Panc1 (cell line): ENCODE measurements around the gene GIT1. TPM values are rescaled to one million over a fixed set of nuclear protein-coding genes. Genes with fewer than 3 reads are reported as not detected.

Experiments
- ATAC-seq: fragments of 200-7000 bp; cut with Tn5 transposase; 2 replicates; pipeline ENCODE4 v1.9.1; 2020; ENCODE audit warnings: mild to moderate bottlenecking, moderate library complexity
- BruUV-seq: library from RNA; stranded (reverse); fragments of 400-500 nt; replicated peaks from 2 replicates; lab custom pipeline; 2021; lab: Mats Ljungman, UMichigan
- CTCF ChIA-PET: fragments of 300-600 bp; sonication (Branson Sonifier 250); formaldehyde crosslinking; loops from one replicate; lab custom pipeline; 2022; ENCODE audit warnings: antibody characterized with exemption; lab: Charles Lee
- POLR2A ChIA-PET: fragments of 300-600 bp; sonication (Branson Sonifier 250); formaldehyde crosslinking; loops from one replicate; lab custom pipeline; 2022; ENCODE audit warnings: antibody characterized with exemption; lab: Charles Lee
- DNase-seq: peaks from one replicate; pipeline ENCODE4 v3.0.0-alpha.2; 2010; ENCODE audit warnings: low read depth, low spot score
- H3K27ac ChIP-seq: 2 replicates; pipeline ENCODE4 v1.5.1; 2011; ENCODE audit warnings: mild to moderate bottlenecking, low read length, inconsistent platforms
- H3K27me3 ChIP-seq: fragments of 200-500 bp; sonication (Bioruptor generic); 2 replicates; pipeline ENCODE4 v1.6.0; 2014; ENCODE audit warnings: low read length, inconsistent platforms; ENCODE audit not compliant: control insufficient read depth, insufficient read depth
- H3K36me3 ChIP-seq: fragments of 200-500 bp; sonication (Bioruptor generic); 2 replicates; pipeline ENCODE4 v1.5.1; 2014; ENCODE audit warnings: inconsistent platforms, mild to moderate bottlenecking, low read length, moderate library complexity; ENCODE audit not compliant: control insufficient read depth, insufficient read depth
- H3K4me1 ChIP-seq: 2 replicates; pipeline ENCODE4 v1.5.1; 2011; ENCODE audit warnings: inconsistent platforms, mild to moderate bottlenecking, low read length, moderate library complexity; ENCODE audit not compliant: control insufficient read depth, insufficient read depth
- H3K4me3 ChIP-seq, 2 experiments: 2 replicates each; pipeline ENCODE4 v1.5.1; 2011 to 2012; ENCODE audit warnings: low read depth in 2 of 2, low read length in 2 of 2, mild to moderate bottlenecking in 2 of 2, inconsistent platforms in 1 of 2, moderate library complexity in 1 of 2
- H3K9me3 ChIP-seq: fragments of 200-500 bp; sonication (Bioruptor generic); 2 replicates; pipeline ENCODE4 v1.5.1; 2014; ENCODE audit warnings: low read depth, mild to moderate bottlenecking, inconsistent platforms, low read length, moderate library complexity; ENCODE audit not compliant: control insufficient read depth, insufficient read depth
- CTCF ChIP-seq: fragments of 450-650 bp; IDR thresholded peaks from 2 replicates; pipeline ENCODE4 v1.5.1; 2017; ENCODE audit warnings: mild to moderate bottlenecking
- POLR2AphosphoS5 ChIP-seq: IDR thresholded peaks from 2 replicates; pipeline ENCODE4 v1.6.1; 2012; ENCODE audit warnings: mild to moderate bottlenecking, low read depth, low read length, moderate library complexity
- REST ChIP-seq, 2 experiments: IDR thresholded peaks; 2 replicates each; pipeline ENCODE4 v1.6.1; 2011 to 2012; ENCODE audit warnings: low read depth in 2 of 2, control low read depth in 1 of 2, low read length in 1 of 2, mild to moderate bottlenecking in 1 of 2, moderate library complexity in 1 of 2; ENCODE audit not compliant: insufficient read depth in 1 of 2
- SIN3A ChIP-seq: IDR thresholded peaks from 2 replicates; pipeline ENCODE4 v1.6.1; 2012; ENCODE audit warnings: low read depth, mild to moderate bottlenecking, low read length, moderate library complexity, borderline replicate concordance; ENCODE audit not compliant: insufficient read depth
- TCF7L2 ChIP-seq: IDR thresholded peaks from 2 replicates; pipeline ENCODE4 v1.6.1; 2011; ENCODE audit warnings: mild to moderate bottlenecking, low read depth, low read length, inconsistent platforms
- in situ Hi-C: cut with HindIII; loops from 2 replicates; pipeline ENCODE4 v1.10.0; 2016; ENCODE audit warnings: low sequenced_read_pairs, low pct_unique_long_range_greater_than_20kb
- intact Hi-C: fragments of 100-400 bp; cut with micrococcal nuclease; formaldehyde crosslinking; loops from one replicate; pipeline ENCODE4 v1.10.0; 2022; ENCODE audit not compliant: unreplicated experiment
- total RNA-seq: library from RNA; stranded (reverse); gene quantifications from one replicate; pipeline ENCODE4 v1.2.1, GENCODE V29; 2021; ENCODE audit not compliant: unreplicated experiment

GIT1 gene
- total RNA-seq, 1 experiment from 2014 or later = 94.6 TPM

GRCh38 chr17:29583324-29584248, 5.9 kb downstream of the GIT1 start:
- peaks cover 2% of the 10 kb centered on the region; the same call in 1 of the 2 replicates for H3K36me3 ChIP-seq
- no peaks in the 10 kb centered on the region for H3K27me3 ChIP-seq
- ChIA-PET POLR2A (interaction anchor here (0.8 kb wide), 1 partner anchor 17 kb away, joined by 5 read pairs; no protein-coding TSS in a partner anchor), CTCF (interaction anchor here (0.7 kb wide), 1 partner anchor 97 kb away, joined by 3 read pairs; no protein-coding TSS in a partner anchor)
- ATAC-seq (no peak), DNase-seq (no peak)
- no TSS peak for BruUV-seq
- intact Hi-C loops = no loop called here
- in situ Hi-C loops = no loop called here
- no peaks in the 10 kb centered on the region for H3K9me3 ChIP-seq
- TF ChIP-seq REST (IDR thresholded peaks at IDR 0.05; ENCODE audit: insufficient read depth in 1 of 2, low read depth in 2 of 2, low read length in 1 of 2) (no peak), TCF7L2 (no peak), SIN3A (no peak), POLR2AphosphoS5 (no peak)
- no peak overlapping the region for H3K4me3 ChIP-seq
- H3K27ac ChIP-seq = no peak overlapping the region
- H3K4me1 ChIP-seq = peaks cover 19% of the 10 kb centered on the region

- intact Hi-C loops = no loop called here
- no TSS peak for BruUV-seq
- no peak for ATAC-seq
- Histone ChIP-seq H3K36me3 (0 out of 2 replicates have a peak, but pooled peaks cover 2% of the 10 kb centered on the region), H3K4me1 (peaks cover 12% of the 10 kb centered on the region), H3K27ac (no peak overlapping the region), H3K4me3 (no peak overlapping the region), H3K27me3 (no peaks in the 10 kb centered on the region), H3K9me3 (no peaks in the 10 kb centered on the region)
- TF ChIP-seq SIN3A = no peak
- no peak for TF ChIP-seq POLR2AphosphoS5
- no peak for TF ChIP-seq REST (IDR thresholded peaks at IDR 0.05; ENCODE audit: insufficient read depth in 1 of 2, low read depth in 2 of 2, low read length in 1 of 2)
- no peak for TF ChIP-seq CTCF
- no peak for TF ChIP-seq TCF7L2
- in situ Hi-C loops = no loop called here
- no peak for DNase-seq
- ChIA-PET POLR2A (interaction anchor here (0.8 kb wide), 1 partner anchor 18 kb away, joined by 5 read pairs; no protein-coding TSS in a partner anchor), CTCF (no interaction called here)
Measured at GRCh38 chr17:29582772-29583171, 6.7 kb downstream of the GIT1 start.
